HUES6 (cell line): ENCODE data around the gene P2RY6.
A peak's percentile ranks its signal among the peaks of the same experiment; 100 is the strongest.

Experiments used
- H3K27ac ChIP-seq: 2 replicates; pipeline ENCODE4 v1.7.0; 2013; ENCODE audit warnings: low read depth, mild to moderate bottlenecking, low read length, inconsistent platforms
- H3K27me3 ChIP-seq: 2 replicates; pipeline ENCODE4 v1.6.1; 2013; ENCODE audit warnings: low read length; ENCODE audit not compliant: control insufficient read depth, insufficient read depth
- H3K36me3 ChIP-seq: 2 replicates; pipeline ENCODE4 v1.6.1; 2013; ENCODE audit warnings: low read length; ENCODE audit not compliant: control insufficient read depth, insufficient read depth
- H3K4me1 ChIP-seq: 2 replicates; pipeline ENCODE4 v1.6.1; 2013; ENCODE audit warnings: low read length; ENCODE audit not compliant: control insufficient read depth, insufficient read depth
- H3K4me3 ChIP-seq: 2 replicates; pipeline ENCODE4 v1.5.1; 2013; ENCODE audit warnings: low read depth, low read length
- H3K9ac ChIP-seq: one replicate; pipeline ENCODE4 v1.6.1; 2013; ENCODE audit warnings: mild to moderate bottlenecking, low read length
- H3K9me3 ChIP-seq: 2 replicates; pipeline ENCODE4 v1.6.1; 2013; ENCODE audit warnings: low read depth, low read length; ENCODE audit not compliant: control insufficient read depth, insufficient read depth

The P2RY6 gene

GRCh38 chr11:73283276-73284000 is 11.3 kb downstream of the P2RY6 start:
- Histone ChIP-seq H3K9ac (no peak overlapping the region), H3K4me3 (no peak overlapping the region), H3K4me1 (no peaks in the 10 kb centered on the region), H3K36me3 (no peaks in the 10 kb centered on the region), H3K27me3 (no peaks in the 10 kb centered on the region), H3K9me3 (no peaks in the 10 kb centered on the region), H3K27ac (no peak overlapping the region)

GRCh38 chr11:73284106-73284505 is 12.0 kb downstream of the P2RY6 start:
- Histone ChIP-seq H3K4me3 (no peak overlapping the region), H3K27me3 (no peaks in the 10 kb centered on the region), H3K27ac (no peak overlapping the region), H3K4me1 (peaks cover 5% of the 10 kb centered on the region), H3K36me3 (no peaks in the 10 kb centered on the region), H3K9ac (no peak overlapping the region), H3K9me3 (no peaks in the 10 kb centered on the region)

- no peak overlapping the region for H3K4me3 ChIP-seq
- peaks cover 7% of the 10 kb centered on the region for H3K4me1 ChIP-seq
Measured at GRCh38 chr11:73285721-73286120, 13.6 kb downstream of the P2RY6 start.

GRCh38 chr11:73286240-73286810 is 14.2 kb downstream of the P2RY6 start:
- Histone ChIP-seq H3K27ac (no peak overlapping the region), H3K9ac (no peak overlapping the region), H3K36me3 (no peaks in the 10 kb centered on the region), H3K9me3 (no peaks in the 10 kb centered on the region), H3K4me1 (peaks cover 7% of the 10 kb centered on the region), H3K4me3 (no peak overlapping the region), H3K27me3 (no peaks in the 10 kb centered on the region)

More at GRCh38 chr11:73285721-73286120, 13.6 kb downstream of the P2RY6 start:
- H3K27ac ChIP-seq, result no peak overlapping the region
- H3K9me3 ChIP-seq, result no peaks in the 10 kb centered on the region
- no peak overlapping the region for H3K9ac ChIP-seq
- no peaks in the 10 kb centered on the region for H3K27me3 ChIP-seq
- no peaks in the 10 kb centered on the region for H3K36me3 ChIP-seq

- no peaks in the 10 kb centered on the region for H3K36me3 ChIP-seq
- H3K9me3 ChIP-seq, result no peaks in the 10 kb centered on the region
- no peak overlapping the region for H3K4me3 ChIP-seq
- H3K27ac ChIP-seq, result no peak overlapping the region
- H3K9ac ChIP-seq, result no peak overlapping the region
- peaks cover 7% of the 10 kb centered on the region for H3K4me1 ChIP-seq
- H3K27me3 ChIP-seq, result 0 out of 2 replicates have a peak, but pooled peaks cover 7% of the 10 kb centered on the region
Measured at GRCh38 chr11:73287400-73288101, 15.4 kb downstream of the P2RY6 start.

- no peaks in the 10 kb centered on the region for H3K36me3 ChIP-seq
- H3K27me3 ChIP-seq, result peaks cover 11% of the 10 kb centered on the region; the same call in 1 of the 2 replicates
- peaks cover 7% of the 10 kb centered on the region for H3K4me1 ChIP-seq
- H3K27ac ChIP-seq, result no peak overlapping the region
- H3K4me3 ChIP-seq, result no peak overlapping the region
- H3K9me3 ChIP-seq, result no peaks in the 10 kb centered on the region
- H3K9ac ChIP-seq, result no peak overlapping the region
Measured at GRCh38 chr11:73288192-73288872, 16.2 kb downstream of the P2RY6 start.

- H3K4me1 ChIP-seq, result peaks cover 7% of the 10 kb centered on the region
- no peak overlapping the region for H3K9ac ChIP-seq
- H3K36me3 ChIP-seq, result no peaks in the 10 kb centered on the region
- peaks cover 18% of the 10 kb centered on the region for H3K27me3 ChIP-seq
- H3K4me3 ChIP-seq, result peak overlapping the region; percentile 24
- H3K9me3 ChIP-seq, result no peaks in the 10 kb centered on the region
- H3K27ac ChIP-seq, result no peak overlapping the region
Measured at GRCh38 chr11:73288873-73289707, 17.0 kb downstream of the P2RY6 start.

- Histone ChIP-seq H3K36me3 (no peaks in the 10 kb centered on the region), H3K27ac (no peak overlapping the region), H3K4me1 (peaks cover 10% of the 10 kb centered on the region), H3K27me3 (peaks cover 24% of the 10 kb centered on the region), H3K9me3 (no peaks in the 10 kb centered on the region), H3K4me3 (no peak overlapping the region), H3K9ac (no peak overlapping the region)
Measured at GRCh38 chr11:73290536-73290935, 18.4 kb downstream of the P2RY6 start.

- Histone ChIP-seq H3K4me3 (no peak overlapping the region), H3K27me3 (peaks cover 24% of the 10 kb centered on the region), H3K9ac (no peak overlapping the region), H3K9me3 (no peaks in the 10 kb centered on the region), H3K36me3 (no peaks in the 10 kb centered on the region), H3K4me1 (peaks cover 10% of the 10 kb centered on the region), H3K27ac (no peak overlapping the region)
Measured at GRCh38 chr11:73291196-73291595, 19.1 kb downstream of the P2RY6 start.

GRCh38 chr11:73291781-73292524 is 19.8 kb downstream of the P2RY6 start:
- H3K9ac ChIP-seq, result no peak overlapping the region
- H3K36me3 ChIP-seq, result no peaks in the 10 kb centered on the region
- peaks cover 24% of the 10 kb centered on the region for H3K27me3 ChIP-seq
- peaks cover 10% of the 10 kb centered on the region for H3K4me1 ChIP-seq
- H3K4me3 ChIP-seq, result no peak overlapping the region
- H3K27ac ChIP-seq, result no peak overlapping the region
- no peaks in the 10 kb centered on the region for H3K9me3 ChIP-seq
